GM13976 (cell line): Measurements from ENCODE around the gene NELL1.

Source experiments
- DNase-seq: peaks from one replicate; pipeline ENCODE4 v3.0.0; 2012; ENCODE audit warnings: low spot score
- CTCF ChIP-seq: IDR thresholded peaks from 2 replicates; pipeline ENCODE4 v1.5.1; 2012; ENCODE audit warnings: borderline replicate concordance, mild to moderate bottlenecking; ENCODE audit not compliant: insufficient read depth; ENCODE audit errors: extremely low read depth, missing control alignments, control extremely low read depth
- in situ Hi-C: fragments of 300-500 bp; cut with MboI; formaldehyde crosslinking; loops from one replicate; pipeline ENCODE4 v1.12.0; 2022; ENCODE audit warnings: low sequenced_read_pairs, mixed read lengths, inconsistent platforms; ENCODE audit not compliant: unreplicated experiment

Gene NELL1

DNA sequence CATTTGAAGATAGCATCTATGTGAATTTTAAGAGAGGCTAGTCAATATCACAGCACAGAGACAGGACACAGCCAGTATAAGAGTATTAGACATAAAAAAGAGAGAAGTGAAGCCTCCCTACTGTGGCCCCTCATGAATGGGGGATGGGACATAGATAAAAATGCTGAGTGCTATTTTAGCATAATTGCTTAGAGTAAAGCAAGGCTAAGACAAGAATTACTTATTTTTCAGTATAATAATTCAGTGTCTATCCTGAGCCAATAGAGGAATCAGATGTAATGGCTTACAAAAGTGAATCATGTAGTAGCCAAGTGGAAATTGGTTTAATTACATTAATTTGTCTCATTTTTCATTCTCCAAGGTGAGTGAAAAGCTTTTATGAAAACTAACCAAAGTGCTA is 419.5 kb downstream of the NELL1 start:
- no peak for DNase-seq
- no peak for TF ChIP-seq CTCF
- in situ Hi-C loops, result no loop called here

DNA sequence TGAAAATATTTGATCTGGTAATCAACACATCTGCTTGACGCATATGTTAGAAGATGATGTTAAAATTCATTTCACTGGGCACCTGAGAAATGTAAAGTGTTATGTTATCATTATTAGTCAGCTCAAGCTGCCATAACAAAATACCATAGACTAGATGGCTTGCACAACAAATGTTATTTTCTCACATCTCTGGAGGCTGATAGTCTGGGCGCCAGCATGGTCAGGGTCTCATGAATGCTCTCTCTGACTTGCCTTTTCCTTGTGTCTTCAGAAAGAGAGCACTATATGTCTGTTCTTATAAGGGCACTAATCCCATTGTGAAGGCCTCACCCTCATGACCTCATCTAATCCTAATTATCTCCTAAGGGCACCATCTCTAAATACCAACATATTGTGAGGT is 435.3 kb downstream of the NELL1 start:
- in situ Hi-C loops, result no loop called here
- DNase-seq, result no peak
- no peak for TF ChIP-seq CTCF

DNA sequence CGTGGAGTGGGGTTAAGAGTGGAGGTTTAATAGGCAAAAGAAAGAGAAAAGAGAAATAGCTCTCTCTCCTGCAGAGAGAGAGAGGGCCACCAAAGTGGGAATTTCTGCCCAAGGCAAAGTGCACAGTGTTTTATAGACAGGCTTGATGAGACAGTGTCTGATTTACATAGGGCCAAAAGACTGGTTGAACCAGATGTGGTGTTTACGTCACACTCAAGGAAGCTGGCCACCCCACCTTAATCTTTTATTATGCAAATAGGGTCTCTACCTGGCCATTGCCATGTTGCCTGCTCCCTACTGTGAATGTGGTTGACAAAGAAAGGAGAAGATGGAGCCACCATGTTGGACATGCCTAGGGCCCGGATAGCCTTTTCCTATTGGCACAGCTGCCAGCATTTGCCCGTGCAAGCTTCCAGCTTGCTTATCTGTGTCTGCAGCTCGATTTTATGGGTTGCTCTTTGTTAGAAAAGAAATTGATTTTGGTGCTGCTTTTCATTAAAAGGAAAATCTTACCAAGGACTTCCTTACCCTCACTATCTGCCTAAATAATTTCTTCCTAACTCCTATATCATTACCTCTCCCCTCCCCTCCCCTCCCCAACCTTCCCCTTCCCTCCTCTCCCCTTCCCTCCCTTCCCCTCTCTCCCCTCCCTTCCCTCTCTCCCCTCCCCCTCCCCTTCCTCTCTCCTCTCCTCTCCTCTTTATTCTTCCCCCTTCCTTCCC is 436.0 kb downstream of the NELL1 start:
- no peak for DNase-seq
- no peak for TF ChIP-seq CTCF
- in situ Hi-C loops, result no loop called here

- DNase-seq, result no peak
- in situ Hi-C loops, result no loop called here
- no peak for TF ChIP-seq CTCF
These were observed 440.0 kb downstream of the NELL1 start for GRCh38 chr11:21109341-21109740.

GRCh38 chr11:21110415-21110814 is 441.0 kb downstream of the NELL1 start:
- no peak for TF ChIP-seq CTCF
- no peak for DNase-seq
- in situ Hi-C loops, result no loop called here

GRCh38 chr11:21113876-21114275 is 444.5 kb downstream of the NELL1 start:
- TF ChIP-seq CTCF, result no peak
- no peak for DNase-seq
- in situ Hi-C loops, result no loop called here
